Measurements from ENCODE around the gene SPG11.
A peak's percentile ranks its signal among the peaks of the same experiment; 100 is the strongest.
"Not testable (repeated sequence)": the region's sequence is repeated elsewhere in the genome, so short reads cannot be mapped to it uniquely, and the experiment has no call there.

Gene SPG11

DNA sequence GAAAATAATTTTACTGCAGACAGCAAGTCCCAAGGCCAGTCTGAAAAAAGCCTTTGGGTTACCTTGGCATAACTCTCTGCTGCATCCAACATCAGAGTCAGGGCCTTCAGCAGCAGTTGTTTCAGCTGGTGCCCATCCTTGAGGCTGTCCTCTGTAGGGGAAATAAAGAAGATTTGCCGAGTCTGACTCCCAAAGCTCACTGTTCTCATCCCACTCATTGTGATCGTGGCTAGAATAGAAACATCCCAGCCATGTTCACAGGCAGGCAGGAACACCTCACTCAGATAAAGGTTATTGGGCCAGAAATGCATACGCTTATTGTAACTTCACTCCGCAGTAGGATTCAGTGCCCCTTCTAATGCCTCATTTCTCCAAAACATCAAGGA is 97.3 kb downstream of the SPG11 start:
- no peak for DNase-seq (ENCODE audit: low read depth in 2 of 2)

DNA sequence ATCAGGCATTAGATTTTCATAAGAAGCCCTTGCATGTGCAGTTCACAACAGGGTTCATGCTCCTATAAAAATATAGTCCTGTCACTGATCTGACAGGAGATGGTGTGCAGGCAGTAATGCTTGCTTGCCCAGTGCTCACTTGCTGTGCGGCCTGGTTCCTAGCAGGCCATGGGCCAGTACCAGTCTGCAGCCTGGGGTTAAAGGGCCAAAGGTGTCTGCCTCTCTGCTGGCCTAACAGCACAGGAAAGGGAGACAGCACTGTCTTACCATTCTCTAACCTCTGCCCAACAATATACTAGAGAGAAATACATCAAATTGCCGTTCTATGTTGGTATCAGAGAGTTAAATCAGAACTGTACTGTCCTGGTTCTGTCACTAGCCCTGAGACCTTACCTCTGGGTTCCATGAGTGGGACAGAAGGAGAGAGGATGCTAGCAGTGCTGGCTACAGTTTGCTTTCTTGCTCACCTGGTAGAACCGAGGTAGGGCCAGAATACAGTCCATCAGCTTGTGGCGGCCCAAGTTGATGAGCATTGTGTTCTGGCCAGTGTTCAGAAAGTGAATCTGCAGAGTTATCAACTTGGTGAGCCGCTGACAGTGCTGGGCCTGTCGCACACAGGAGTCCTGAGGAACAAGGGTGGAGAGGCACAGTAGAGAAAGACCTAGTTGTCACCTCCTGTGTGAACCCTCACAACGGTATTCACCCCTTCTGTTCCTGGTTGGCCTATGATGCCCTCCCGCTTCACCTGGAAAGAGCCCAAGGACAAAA is 97.9 kb downstream of the SPG11 start:
- DNase-seq (ENCODE audit: low read depth in 2 of 2) = no peak

DNA sequence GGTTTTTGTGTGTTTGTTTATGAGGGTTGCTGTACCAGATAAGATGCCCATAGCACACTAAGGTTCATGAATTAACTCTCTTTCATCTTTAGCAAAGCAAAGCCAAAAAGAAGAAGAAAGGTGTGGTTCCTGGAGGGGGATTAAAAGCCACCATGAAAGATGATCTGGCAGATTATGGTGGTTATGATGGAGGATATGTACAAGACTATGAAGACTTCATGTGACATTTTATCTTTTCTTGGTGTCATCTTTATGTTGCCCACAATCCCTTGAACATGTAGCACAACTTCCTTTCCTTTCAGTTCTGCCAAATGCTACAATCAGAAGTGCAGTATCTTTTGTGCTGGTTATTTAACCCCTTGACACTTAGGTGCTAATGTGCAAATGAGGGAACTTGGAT is 102.5 kb downstream of the SPG11 start:
- not testable (repeated sequence) for DNase-seq (ENCODE audit: low read depth in 2 of 2)

DNA sequence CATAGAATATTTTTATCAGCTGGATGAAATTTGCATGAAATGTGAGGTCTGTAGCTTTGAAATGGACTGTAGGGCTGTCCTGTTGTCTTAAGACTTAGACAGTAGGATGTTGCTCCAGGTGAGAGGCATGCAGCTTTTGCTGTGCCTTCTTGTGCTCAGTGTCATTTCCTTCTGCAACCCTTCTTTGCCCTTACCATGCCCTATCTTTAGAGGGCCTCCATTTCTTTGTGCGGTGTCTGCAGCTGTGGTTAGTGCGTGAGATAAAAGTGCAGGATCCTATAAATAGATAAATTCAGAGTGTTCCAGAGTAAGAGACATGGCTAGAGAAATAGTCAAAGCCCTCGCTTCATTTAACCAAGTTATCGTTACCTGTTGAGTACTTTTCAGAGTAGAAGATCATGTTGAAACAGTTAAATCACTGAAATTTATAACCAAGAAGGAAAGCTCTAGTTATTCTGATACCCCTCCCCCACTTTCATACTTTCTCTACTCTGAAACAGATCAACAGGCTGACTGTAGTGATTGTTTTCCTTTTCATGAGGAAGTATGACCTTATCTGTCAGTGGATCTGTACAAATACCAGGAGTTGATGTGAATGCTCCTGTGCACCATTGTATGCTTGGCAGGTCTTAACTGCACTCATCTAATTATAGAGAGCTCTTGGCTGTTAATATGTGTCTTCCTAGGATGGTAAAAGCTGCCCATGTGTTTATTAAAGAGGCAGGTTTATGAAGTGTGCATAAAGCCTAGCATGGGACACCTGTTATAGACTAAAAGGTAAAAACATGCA is 108.3 kb downstream of the SPG11 start:
- DNase-seq (ENCODE audit: low read depth in 2 of 2) = no peak

DNA sequence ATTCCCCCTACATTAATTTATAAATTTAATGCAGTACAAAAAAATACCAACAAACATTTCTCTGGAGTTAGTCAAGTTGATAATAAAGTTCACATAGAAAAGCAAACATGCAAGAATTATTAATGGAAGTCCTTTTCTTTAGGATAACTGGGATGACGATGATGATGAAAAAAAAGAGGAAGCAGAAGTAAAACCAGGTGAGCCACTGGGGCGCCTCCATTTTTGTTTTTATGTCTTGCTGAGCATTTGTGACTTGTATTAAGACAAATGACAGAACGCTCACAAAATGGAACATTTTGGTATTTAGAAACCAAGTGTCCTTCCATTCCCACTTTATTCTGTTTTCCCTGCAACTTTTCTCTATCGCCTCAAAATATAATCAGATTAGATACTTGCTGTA is 112.7 kb downstream of the SPG11 start:
- no peak for DNase-seq (ENCODE audit: low read depth in 2 of 2)

DNA sequence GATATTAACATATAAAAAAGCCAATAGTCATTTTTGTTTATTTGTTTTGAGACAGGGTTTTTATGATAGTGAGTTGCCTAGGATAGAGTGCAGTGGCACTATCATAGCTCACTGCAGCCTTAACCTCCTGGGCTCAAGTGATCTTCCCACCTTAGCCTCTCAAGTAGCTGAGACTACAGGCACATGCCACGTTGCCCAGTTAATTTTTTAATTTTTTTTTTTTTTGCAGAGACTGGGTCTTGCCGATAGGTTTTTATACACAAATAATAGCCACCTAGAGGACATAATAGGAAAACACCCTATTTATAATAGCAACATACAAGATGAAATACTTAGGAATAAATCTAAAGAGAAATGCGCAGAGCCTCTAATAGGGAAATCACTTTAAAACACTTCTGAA is 113.2 kb downstream of the SPG11 start:
- DNase-seq (ENCODE audit: low read depth in 2 of 2) = no peak

DNA sequence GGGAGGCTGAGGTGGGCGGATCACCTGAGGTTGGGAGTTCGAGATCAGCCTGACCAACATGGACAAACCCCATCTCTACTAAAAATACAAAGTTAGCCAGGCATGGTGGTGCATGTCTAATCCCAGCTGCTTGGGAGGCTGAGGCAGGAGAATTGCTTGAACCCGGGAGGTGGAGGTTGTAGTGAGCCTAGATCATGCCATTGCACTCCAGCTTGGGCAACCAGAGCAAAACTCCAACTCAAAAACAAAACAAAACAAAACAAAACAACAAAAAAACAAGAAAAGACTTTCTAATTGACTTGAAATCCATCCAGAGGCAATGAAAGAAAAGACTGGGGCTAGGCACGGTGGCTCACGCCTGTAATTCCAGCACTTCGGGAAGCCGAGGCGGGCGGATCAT is 114.3 kb downstream of the SPG11 start:
- not testable (repeated sequence) for DNase-seq (ENCODE audit: low read depth in 2 of 2)

DNA sequence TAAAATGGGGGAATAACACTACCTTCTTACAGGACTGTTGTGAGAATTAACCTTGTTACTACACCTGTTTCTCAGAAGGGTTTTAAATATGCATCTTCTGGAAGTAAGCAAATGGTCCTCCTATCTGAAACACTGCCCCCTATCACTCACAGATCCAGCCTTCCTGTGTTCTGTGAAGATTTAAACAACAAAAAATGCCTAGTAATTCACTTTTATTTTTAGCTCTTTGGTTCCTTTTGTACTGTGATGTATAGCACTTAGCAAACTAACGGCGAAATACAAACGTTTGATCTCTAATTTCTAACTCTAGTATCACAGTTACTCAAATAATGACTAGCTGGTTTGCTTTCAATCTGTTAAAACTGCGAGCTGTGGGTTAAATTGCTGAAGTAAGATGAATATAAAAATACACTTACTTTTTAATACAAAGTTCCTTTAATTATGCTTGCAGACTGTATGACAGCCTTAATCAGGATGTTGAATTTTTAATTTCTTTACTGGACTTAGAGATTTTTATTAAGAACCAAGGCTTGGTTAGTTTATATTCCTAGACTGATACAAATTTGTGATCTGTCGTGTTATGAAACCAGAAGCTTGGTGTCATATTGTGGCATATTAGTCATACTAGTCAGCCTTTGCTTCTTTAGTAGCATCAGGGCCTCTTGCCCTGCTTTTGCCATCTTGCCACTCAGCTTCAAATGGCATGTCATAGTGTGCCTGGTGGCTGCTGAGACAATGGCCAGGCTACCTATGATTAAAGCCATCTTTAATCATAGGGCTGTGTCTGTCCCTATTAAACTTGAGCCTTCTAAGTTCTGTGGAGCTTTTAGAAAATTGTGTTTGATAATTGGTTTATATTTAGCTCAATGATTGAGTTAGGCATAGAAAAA is 117.3 kb downstream of the SPG11 start:
- peak; percentile 15 to 31 for DNase-seq (ENCODE audit: low read depth in 2 of 2)

DNA sequence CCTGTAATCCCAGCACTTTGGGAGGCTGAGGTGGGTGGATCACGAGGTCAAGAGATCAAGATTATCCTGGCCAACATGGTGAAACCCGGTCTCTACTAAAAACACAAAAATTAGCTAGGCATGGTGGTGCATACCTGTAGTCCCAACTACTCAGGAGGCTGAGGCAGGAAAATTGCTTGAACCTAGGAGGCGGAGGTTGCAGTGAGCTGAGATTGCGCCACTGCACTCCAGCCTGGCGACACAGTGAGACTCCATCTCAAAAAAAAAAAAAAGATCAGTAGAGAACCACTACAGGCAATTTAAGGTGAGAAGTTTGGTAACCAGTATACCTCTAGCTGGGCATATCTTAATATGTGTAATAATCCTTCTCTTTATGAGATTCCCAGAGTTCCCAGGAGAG is 118.7 kb downstream of the SPG11 start:
- DNase-seq (ENCODE audit: low read depth in 2 of 2) = not testable (repeated sequence)

DNA sequence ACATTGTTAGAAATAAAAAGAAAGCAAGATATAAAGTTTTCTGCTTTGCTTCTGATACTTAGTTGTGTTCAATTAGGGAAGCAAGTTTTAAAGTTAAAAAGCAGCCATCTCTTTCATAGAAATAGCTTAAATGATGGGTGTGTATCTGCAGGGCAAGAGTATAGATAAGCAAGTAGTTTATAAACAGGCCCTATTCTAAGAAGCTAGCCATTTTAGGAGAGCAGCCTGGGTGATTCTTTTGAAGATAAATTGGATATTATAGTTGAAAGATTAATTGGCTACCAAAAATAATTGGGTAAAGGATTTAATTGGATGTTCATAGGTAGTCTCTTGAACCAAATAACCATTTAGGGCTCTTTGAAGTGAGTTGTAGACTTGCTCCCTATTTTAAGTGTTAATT is 120.9 kb downstream of the SPG11 start:
- no peak for DNase-seq (ENCODE audit: low read depth in 2 of 2)

DNA sequence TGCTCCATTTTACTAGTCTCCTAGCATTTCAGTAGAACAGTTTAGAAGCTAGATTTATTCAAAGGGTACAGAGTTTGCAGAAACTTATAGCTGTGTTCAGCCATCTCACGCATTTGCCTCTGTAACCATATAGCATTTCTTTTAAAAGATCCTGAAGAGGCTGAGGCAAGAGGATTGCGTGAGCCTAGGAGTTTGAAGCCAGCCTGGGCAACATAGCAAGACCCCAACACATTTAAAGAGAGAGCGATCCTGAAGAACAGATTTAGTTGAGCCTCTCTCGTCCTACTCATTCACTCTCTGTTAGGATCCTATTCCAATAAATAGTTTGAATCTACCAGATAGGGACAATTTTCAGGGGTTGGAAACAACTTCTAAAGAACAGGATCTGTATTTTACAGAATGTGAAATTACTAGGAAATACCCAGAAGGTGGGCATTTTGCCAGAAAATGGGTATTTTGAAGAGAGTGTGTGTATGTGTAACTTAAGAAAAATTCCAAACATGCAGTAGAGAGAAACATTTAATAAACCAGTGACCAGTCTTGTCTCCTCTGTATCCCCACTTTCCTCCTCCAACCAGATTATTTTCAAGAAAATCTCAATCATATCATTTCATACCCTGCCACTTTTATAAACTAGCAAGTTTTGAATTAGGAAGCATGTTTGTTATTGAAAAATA is 122.0 kb downstream of the SPG11 start:
- no peak for DNase-seq (ENCODE audit: low read depth in 2 of 2)

DNA sequence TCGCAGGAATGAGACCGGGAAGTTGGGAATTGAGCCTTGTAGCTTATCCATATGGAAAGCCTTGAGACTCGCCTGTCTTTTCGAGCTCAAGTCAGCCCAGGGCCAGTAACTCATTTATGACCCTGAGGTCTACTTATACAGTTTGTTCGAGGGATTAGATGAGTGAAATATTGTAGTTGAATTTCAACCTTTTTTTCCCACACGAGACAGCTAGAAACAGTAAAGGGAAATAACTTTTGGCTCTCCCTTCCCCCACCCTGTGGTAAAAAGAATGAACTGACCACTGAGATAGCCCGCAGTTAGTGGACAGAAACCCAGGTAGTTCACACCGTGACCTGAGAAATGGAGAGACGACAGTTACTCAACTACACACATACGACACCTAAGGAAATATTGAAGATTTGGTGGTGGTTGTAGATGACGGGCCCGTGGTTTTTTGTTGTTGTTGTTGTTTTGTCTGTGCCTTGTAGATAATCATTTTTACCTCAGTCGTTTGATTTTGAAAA is 125.7 kb downstream of the SPG11 start:
- no peak for DNase-seq (ENCODE audit: low read depth in 2 of 2)

DNA sequence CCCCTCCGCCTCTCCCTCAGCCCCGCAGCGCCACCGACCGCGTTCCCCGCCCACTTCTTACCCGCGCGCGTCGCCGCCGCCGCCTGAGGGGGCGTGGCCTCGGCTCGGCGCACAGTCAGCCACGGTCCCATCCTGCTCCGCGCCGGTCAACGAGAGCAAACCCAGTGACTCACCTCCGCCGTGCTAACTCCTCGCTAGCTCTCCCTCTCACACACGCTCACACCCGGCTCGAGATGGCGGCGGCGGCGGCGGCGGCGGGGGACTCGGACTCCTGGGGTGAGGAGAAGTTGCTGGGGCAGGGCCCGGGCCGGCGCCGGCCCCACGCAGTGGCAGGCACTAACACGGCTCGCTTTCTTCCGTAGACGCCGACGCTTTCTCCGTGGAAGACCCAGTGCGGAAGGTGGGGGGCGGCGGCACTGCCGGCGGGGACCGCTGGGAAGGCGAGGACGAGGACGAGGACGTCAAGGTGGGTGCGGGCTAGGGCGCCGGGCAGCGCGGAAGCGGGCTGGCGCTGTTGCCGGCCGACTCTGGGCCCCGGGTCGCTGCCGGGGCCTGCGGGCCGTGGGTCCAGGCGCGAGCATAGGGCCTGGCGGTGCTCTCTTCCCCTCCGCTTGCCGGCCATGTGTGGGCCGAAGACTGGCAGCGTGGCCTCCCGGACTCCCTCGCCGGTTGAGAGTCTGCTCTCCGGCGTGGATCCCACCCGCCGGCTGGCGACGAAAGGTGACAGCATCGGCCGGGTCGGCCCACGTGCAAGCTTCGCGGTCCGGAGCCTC is 126.3 kb downstream of the SPG11 start, which contains the start of gene EIF3J:
EIF3J (plus strand) TSS at position 186 of the 773 bp plus-strand sequence; CDS start at position 234, 48 bp downstream.
- DNase-seq (ENCODE audit: low read depth in 2 of 2) = peak; percentile 87 to 88

DNA sequence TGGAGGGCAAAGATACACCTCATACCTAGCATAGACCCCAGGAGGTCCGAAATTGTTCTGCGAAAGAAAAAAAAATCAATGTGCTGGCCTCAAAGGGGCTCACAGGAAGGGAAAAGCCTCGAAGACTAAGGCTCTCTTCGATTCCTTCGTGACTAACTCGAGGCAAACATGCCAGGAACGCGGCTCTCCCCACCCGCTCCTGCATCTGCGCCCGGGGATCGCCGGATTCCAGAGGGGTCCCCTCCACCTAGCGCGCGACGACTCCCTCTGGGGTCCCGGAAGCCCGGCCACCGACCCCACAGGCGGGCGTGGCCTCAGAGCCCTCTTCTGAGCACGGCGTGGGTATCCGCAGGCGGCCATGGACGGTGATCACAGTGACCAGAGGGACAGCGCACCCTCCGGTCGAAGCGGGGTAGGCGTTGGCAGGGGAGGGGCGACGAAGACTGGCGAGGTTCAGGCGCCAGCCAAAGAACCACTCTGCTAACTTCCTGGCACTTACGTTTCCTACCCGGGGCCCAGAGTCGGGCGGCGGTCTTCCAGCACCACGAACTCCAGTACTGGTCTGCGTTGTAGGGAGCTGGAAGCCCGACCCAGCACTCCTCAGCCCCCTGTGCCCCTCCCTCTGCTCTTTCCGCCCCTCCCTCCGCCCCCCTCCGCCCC is 127.0 kb downstream of the SPG11 start:
- no peak for DNase-seq (ENCODE audit: low read depth in 2 of 2)

DNA sequence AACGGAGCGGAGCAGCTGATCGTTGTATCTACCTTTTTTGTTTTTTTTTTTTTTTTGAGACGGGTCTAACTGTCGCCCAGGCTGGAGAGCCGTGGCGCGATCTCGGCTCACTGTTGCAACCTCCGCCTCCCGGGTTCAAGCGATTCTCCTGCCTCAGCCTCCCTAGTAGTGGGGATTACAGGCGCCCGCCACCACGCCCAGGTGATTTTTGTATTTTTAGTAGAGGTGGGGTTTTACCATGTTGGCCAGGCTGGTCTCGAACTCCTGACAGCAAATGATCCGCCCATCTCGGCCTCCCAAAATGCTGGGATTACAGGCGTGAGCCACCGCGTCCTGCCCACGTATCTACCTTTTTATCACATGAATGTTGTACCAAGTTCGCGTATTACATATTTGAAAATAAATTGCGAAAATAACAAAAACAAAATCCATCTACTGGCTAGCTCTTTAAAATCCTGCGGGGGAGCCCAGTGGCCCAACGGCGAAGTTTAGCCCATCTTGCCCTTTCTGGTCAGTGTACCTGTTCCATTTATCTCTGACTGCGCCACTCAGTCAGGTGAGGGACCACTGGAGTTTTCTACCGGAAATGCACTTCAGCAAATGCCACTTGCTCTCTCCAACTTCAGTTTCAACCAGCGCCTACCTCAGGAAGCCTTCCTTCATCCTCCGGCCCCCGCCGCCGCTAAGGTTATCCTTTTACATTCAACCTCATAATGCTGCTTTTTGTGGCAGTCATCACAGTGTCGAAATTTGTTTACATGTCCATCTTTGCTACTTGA is 127.8 kb downstream of the SPG11 start:
- DNase-seq (ENCODE audit: low read depth in 2 of 2) = peak in 1 of 2 donors; percentile 3

DNA sequence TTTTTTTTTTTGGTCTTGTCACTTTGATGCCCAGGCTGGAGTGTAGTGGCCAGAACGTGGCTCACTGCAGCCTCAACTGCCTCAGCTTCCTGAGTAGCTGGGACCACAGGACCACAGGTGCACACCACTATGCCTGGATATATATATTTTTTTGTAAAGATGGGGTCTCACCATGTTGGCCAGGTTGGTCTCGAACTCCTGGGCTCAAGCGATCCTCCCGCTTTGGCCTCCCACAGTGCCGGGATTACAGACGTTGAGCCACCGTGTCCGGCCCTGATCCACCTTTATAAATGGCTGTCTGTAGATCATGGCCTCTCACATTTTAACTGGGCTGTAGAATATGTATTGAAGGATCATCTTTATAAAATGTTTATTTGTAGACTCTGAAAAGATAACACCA is 128.4 kb downstream of the SPG11 start:
- DNase-seq (ENCODE audit: low read depth in 2 of 2) = no peak

DNA sequence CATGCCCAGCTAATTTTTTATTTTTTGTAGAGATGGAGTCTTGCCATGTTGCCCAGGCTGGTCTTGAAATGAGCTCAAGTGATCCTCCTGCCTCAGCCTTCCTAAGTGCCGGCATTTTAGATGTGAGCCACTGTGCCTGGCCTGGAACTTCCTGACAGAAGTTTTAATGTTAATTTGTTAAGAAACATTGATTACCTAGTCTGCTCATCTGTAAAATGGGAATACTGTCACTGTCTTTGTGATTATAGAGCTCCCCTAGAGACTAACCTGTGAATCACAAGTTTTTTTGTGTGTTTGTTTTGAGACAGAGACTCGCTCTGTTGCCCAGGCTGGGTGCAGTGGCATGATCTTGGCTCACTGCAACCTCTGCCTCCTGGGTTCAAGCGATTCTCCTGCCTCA is 130.8 kb downstream of the SPG11 start:
- no peak for DNase-seq (ENCODE audit: low read depth in 2 of 2)

DNA sequence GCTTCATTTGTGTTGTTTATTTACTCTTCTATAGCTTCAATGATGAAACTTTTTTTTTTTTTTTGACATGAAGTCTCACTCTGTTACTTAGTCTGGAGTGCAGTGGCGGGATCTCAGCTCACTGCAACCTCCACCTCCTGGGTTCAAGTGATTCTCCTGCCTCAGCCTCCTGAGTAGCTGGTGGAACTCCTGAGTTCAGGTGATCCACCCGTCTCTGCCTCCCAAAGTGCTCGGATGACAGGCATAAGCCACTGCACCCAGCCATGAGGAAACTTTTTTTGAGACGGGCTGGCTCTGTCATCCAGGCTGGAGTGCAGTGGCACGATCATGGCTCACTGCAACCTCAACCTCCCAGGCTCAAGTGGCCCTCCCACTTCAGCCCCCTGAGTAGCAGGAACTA is 131.2 kb downstream of the SPG11 start:
- not testable (repeated sequence) for DNase-seq (ENCODE audit: low read depth in 2 of 2)

DNA sequence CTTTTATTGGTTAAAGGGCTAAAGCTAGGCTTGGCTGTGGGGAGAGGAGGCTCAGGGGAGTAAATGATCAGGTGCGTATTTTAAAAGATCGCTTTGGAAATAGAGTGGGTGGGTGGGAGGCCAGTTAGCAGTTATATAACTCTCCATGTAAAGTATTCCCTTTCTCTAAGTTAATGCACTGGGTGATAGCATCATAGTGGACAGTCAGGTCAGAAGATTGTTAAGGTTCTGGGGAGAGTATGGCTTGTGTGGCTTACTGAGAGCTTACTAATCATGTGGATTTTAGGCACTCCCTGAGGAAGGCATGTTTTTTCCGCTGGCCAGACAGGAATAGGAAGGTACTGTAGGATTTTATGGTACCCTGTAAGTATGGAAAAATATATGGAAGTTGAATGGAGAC is 132.8 kb downstream of the SPG11 start:
- no peak for DNase-seq (ENCODE audit: low read depth in 2 of 2)
